H1 (cell line): ENCODE data around the gene CACNA2D1. TPM values are rescaled to one million over a fixed set of nuclear protein-coding genes. Genes with fewer than 3 reads are reported as not detected.

ENCODE experiments used
- ASH2L ChIP-seq: fragments of 200-600, 300-600 bp; sonication (generic); IDR thresholded peaks from one replicate; pipeline ENCODE4 v1.7.1; 2017; ENCODE audit warnings: low read length
- BCL11A ChIP-seq, 2 experiments: IDR thresholded peaks; one replicate each; pipeline ENCODE4 v1.6.1; 2011; ENCODE audit warnings: low read depth in 2 of 2, low read length in 2 of 2, mild to moderate bottlenecking in 2 of 2
- CHD7 ChIP-seq: fragments of 300-600 bp; sonication (generic); IDR thresholded peaks from 2 replicates; pipeline ENCODE4 v1.7.1; 2012; ENCODE audit warnings: low read length, moderate library complexity, mild to moderate bottlenecking, inconsistent platforms; ENCODE audit not compliant: insufficient replicate concordance
- CREB1 ChIP-seq: IDR thresholded peaks from 2 replicates; pipeline ENCODE4 v1.6.1; 2012; ENCODE audit warnings: inconsistent platforms
- FOSL1 ChIP-seq: IDR thresholded peaks from 2 replicates; pipeline ENCODE4 v1.6.1; 2011; ENCODE audit warnings: mild to moderate bottlenecking, low read depth, low read length, moderate library complexity; ENCODE audit not compliant: insufficient read depth
- MAFK ChIP-seq: IDR thresholded peaks from 2 replicates; pipeline ENCODE4 v1.6.1; 2012; ENCODE audit warnings: low read depth, mild to moderate bottlenecking, improper control_type of control experiment, low read length
- RBBP5 ChIP-seq: IDR thresholded peaks from 2 replicates; pipeline ENCODE4 v1.7.1; 2012; ENCODE audit warnings: low read depth, mild to moderate bottlenecking, inconsistent platforms, low read length, moderate library complexity, borderline replicate concordance
- SAP30 ChIP-seq: fragments of 300-600 bp; sonication (generic); IDR thresholded peaks from 2 replicates; pipeline ENCODE4 v1.7.1; 2012; ENCODE audit warnings: low read length, moderate library complexity, mild to moderate bottlenecking, inconsistent platforms; ENCODE audit not compliant: insufficient read depth, insufficient replicate concordance
- polyA plus RNA-seq, 7 experiments: library from polyadenylated mRNA; depleted of rRNA in 3 of 7; stranded (reverse) in 5 of 7; unstranded in 2 of 7; fragments of >200 nt in 5 of 7; fragments of 200-250 nt in 2 of 7; gene quantifications; 1 replicate in 5 of 7; 2 replicates in 1 of 7; 4 replicates in 1 of 7; pipeline versions ENCODE4 v1.2.1 to v1.2.3, GENCODE V29; 2011 to 2013; ENCODE audit warnings: missing spikeins in 2 of 7, mixed read lengths in 2 of 7
- total RNA-seq: library from RNA; stranded (reverse); fragmentation: NEBNext Ultra II Directional; extraction: Animal tissue kit (Norgen Biotek cat#: 25700); gene quantifications from 2 replicates; pipeline ENCODE4 v1.2.1, GENCODE V29; 2021
- TF ChIP-seq, protein P1 (sequence below): IDR thresholded peaks from 2 replicates; pipeline ENCODE4 v1.6.1; 2011; ENCODE audit warnings: low read depth, mild to moderate bottlenecking, low read length; ENCODE audit not compliant: insufficient read depth

CACNA2D1 gene
- total and polyA plus RNA-seq, 2 of the 8 experiments (the other 6 are each of a cell fraction or from before 2014, with no cell fraction given) = 4.3 to 27.3 TPM

DNA sequence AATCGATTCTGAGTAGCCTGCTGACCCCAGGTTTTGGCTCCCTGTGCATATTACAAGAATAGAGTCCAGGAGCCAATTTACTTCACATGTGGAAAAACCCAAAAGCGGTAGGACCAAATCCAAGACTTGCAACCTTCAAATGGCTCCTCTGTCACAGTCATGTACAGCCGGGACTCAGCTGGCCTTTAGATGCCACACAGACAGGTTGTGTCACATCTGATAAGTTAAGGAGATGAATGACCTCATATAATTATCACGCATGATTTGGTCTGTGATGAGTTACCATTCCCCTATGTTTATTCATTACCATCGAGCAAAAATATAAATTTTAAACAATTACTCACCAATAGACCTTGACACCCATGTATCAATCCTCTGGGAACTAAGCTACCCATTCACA is 14.2 kb downstream of the CACNA2D1 start (continued):
- TF ChIP-seq CHD7 = no peak
- no peak for TF ChIP-seq SAP30
- TF ChIP-seq, protein P1, sequence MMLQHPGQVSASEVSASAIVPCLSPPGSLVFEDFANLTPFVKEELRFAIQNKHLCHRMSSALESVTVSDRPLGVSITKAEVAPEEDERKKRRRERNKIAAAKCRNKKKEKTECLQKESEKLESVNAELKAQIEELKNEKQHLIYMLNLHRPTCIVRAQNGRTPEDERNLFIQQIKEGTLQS = no peak
- TF ChIP-seq MAFK = no peak
- TF ChIP-seq BCL11A (IDR thresholded peaks at IDR 0.05; ENCODE audit: low read depth in 2 of 2, low read length in 2 of 2) = no peak
- TF ChIP-seq ASH2L = no peak
- TF ChIP-seq RBBP5 = no peak
- no peak for TF ChIP-seq CREB1
- no peak for TF ChIP-seq FOSL1
- TF ChIP-seq, all 59 proteins: peak for 0
